HG02642 (cell line): Measurements from ENCODE around the gene SMIM24.

Experiments
- ATAC-seq: cut with Tn5 transposase; IDR thresholded peaks from one replicate; pipeline ENCODE4 v1.9.1; 2021; ENCODE audit warnings: mild to moderate bottlenecking; ENCODE audit not compliant: unreplicated experiment, poor library complexity

The SMIM24 gene

GRCh38 chr19:3476830-3477229, 3.5 kb downstream of the SMIM24 start:
- no peak for ATAC-seq

- no peak for ATAC-seq
Observed at GRCh38 chr19:3475449-3475848, 4.9 kb downstream of the SMIM24 start.

- ATAC-seq, result no peak
Observed at GRCh38 chr19:3474614-3475013, 5.7 kb downstream of the SMIM24 start.

DNA sequence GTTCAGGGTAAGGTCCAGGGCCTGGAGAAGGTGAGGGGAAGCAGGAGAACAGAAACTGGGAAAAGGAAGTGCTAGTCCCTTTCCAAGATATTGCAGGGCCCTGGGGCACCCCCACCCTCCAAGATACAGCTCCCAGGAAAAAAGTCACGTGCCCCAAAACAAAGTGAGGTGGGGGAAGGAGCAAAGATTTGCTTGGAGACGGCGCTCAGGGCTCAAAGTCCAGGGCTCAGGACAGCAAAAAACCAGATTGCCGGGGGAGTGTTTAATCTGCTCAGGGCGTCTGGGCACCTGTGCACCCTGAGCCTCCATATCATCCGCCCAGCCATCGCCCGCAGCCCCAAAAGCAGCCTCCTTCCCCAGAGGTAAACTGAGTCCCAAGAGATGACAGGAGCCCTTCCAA, 6.3 kb downstream of the SMIM24 start:
- ATAC-seq, result no peak

DNA sequence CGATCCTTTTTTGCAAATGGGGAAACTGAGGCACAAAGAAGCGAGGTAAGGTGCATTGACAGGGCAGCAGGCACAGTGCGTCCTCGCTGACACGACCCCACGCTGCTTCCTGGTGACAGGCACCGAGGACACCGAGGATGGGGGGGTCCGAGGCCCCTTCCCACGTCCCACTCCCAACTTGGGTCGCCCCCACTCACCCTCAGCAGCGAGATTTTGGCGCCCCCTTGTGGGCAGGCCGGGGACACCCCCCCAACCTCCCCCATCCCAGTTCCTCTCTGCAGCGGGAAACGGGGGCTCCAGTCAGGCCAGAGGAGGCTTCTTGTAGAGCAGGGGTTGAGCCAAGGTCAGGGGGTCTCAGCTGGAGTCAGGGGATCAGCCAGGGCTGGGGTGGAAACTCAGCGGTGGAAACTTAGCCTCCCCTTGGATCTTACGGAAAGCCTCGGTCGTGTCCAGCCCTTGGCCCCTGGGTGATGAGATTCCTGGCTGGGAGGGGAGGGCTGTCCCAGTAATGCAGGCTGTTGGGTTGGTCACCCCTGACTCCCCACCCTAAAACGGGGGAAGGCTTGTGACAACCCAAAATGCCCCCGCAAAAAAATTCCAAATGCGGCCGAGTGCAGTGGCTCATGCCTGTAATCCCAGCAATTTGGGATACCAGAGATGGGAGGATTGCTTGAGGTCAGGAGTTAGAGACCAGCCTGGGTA, 8.2 kb downstream of the SMIM24 start:
- ATAC-seq, result no peak

DNA sequence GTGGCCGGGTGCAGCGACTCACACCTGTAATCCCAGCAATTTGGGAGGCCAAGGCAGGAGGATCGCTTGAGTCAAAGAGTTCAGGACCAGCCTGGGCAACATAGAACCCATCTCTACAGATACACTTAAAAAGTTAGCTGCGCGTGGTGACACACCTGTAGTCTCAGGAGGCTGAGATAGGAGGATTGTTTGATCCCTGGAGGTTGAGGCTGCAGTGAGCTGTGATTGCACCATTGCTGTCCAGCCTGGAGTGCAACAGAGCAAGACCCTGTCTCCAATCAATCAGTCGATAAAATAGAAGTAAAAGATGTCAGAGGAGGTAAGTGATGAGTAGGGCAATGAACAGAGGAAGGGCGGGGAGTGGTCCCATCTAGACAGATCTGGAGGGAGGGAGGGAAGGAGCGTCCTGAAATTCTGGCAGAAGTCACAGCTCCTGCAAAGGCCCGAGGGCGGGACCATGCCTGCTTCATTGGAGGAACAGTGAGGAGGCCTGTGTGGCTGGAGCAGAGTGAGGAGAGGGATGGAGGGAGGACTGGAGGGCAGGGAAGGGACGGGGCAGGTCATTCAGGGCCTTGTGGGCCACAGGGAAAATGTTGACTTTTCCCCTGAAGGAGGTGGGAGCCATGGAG, 9.7 kb downstream of the SMIM24 start:
- ATAC-seq, result no peak

GRCh38 chr19:3469638-3470499, 10.5 kb downstream of the SMIM24 start:
- no peak for ATAC-seq

DNA sequence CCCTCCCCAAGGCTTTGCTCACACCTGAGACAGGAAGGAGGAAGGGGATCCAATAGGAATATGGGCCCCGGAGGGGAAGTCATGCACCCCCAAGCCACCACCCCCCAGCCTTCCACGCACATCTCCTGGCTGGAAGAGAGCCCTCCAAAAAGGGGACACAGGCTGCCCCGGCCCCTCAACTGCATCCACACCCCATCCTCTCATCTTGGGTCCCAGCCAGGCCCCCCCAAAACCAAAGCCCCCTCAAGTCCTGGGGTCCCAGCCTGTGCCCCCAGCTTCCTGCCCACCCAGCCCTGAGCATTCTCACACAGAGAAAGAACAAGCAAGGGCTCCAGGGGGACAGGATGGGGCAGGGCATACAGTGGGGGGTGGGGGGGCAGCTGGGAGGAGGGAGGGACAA, 12.1 kb downstream of the SMIM24 start:
- no peak for ATAC-seq

DNA sequence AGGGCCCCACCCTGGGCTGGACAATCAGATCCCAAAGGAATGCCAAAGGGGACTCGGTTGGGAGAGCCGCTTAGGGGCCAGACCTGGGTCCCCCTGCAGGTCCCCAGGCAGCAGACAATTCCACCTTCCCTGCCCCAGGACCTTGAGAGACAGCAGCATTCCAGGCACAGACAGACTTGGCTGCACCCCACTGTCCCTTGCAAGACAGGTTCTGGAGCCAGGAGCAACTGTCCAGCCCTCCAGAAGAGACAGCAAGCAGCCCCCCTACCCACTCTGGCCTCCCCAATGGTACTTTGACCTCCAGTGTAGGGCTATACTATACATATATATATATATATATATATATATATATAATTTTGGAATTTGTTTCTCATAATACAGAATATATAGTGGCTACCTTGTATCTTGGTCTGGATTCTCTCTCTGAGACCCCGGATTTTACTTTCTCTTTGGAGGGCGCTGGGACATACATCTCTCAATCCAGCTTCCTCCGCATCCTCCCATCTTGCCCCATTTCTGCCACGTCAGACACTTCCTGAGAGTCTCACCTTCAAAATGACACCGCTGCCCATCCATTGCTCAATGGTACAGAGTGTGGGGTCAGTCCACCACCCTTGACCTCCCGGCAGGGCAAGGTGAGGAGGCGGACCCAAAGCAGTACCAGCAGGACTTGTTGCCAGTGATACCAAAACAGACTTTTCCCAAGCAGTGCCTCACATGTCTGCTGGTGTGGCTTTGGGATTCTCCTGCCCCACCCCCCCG, 12.7 kb downstream of the SMIM24 start:
- ATAC-seq, result no peak

GRCh38 chr19:3466635-3467034, 13.7 kb downstream of the SMIM24 start:
- no peak for ATAC-seq

DNA sequence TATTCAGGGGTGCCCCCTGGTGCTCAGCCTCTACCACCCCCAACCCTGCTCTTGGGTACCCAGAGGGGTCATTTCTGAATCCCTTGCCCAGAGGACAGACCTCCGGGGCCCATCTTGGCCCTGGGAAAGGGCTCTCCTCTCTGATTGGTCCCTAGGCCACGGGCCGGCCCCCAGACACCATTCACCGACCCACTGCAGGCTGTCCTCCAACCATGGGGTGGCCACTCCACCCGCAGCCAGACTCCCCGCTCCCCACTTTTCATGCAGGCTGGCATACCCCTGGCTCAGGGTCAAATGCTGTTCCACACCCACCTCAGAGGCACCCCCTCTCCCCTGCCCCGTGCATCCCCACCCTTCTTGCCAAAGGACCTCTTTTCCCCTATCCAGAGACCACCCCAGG, 14.8 kb downstream of the SMIM24 start:
- no peak for ATAC-seq

DNA sequence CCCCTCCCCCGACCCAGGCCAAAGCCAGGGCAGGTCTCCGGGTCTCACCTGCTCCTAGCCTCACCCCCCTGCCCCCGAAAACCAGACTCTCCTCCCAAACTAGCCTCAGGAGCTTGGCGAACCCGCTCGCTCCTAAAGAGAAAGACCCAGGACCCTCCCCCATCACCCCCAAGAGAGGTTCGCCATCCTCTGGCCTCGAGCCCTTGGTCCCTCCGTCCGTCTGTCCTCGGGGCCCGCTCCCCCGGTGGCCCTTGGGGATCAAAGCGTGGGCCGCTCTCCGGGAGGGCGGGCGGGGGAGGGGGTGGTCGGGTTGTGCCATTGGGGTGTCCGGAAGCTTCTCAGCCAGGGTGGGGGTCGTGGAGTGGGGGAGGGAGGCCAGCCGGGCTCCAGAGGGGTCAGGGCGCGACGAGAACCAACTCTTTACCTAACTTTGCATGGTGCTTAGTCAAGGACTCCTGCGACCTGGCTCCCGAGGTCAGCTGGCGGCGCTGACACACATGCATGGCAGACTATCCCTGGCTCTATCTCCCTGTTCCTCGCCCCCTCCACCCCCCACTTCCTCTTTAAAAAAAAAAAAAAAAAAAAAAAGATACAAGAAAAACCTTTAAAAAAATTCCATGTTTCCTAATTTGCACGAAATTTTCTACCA, 15.6 kb downstream of the SMIM24 start:
- no peak for ATAC-seq

GRCh38 chr19:3463714-3464586, 16.4 kb downstream of the SMIM24 start:
- no peak for ATAC-seq

- no peak for ATAC-seq
Observed at GRCh38 chr19:3462991-3463713, 17.2 kb downstream of the SMIM24 start.

- no peak for ATAC-seq
Observed at GRCh38 chr19:3459965-3460582, 20.3 kb downstream of the SMIM24 start.

- ATAC-seq, result no peak
Observed at GRCh38 chr19:3459089-3459881, 21.0 kb downstream of the SMIM24 start.
